GM18873 (cell line): ENCODE results near the gene MEGF6.
"Not testable (repeated sequence)": the region's sequence is repeated elsewhere in the genome, so short reads cannot be mapped to it uniquely, and the experiment has no call there.

Experiments used
- ATAC-seq: cut with Tn5 transposase; IDR thresholded peaks from one replicate; pipeline ENCODE4 v1.9.1; 2021; ENCODE audit warnings: mild to moderate bottlenecking, moderate library complexity, moderate number of reproducible peaks; ENCODE audit not compliant: unreplicated experiment, low FRiP score

The MEGF6 gene

DNA sequence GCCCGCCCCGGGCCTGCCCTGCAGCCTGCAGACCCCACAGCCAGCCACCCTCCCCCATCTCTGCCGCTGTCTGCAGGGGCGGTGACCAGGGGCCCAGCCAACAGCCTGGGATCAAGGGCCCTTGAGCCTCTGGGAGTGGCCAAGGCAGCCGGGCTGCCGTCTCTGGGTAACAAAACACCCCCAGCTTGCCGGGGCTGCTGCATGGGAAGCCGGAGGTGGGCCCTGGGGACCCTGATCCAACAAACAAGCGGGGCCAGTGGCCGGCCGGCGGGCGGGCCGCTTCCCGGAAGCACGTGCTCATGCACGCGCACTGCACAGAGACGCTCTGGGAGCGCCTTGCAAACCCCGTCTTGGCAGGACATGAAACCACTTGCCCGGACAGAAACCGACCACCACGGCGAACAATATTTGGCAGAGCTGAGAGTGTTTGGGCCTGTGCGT, 13.2 kb downstream of the MEGF6 start:
- ATAC-seq = no peak

DNA sequence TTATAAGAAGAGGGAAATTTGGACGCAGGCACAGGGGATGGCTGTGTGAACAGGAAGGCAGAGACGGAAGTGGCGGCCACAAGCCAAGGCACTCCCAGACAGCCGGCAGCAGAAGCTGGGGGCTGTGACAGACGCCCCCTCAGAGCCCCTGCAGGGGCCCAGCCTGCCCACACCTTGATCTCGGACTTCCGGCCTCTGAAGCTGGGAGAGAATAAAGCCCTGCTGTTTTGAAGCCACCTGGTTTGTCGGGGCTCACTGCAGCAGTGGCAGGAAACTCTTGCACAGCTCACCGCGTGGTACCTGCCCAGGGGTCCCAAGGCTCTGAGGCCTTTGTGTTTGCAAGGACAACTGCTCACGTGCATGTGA, 13.7 kb downstream of the MEGF6 start:
- ATAC-seq = no peak

DNA sequence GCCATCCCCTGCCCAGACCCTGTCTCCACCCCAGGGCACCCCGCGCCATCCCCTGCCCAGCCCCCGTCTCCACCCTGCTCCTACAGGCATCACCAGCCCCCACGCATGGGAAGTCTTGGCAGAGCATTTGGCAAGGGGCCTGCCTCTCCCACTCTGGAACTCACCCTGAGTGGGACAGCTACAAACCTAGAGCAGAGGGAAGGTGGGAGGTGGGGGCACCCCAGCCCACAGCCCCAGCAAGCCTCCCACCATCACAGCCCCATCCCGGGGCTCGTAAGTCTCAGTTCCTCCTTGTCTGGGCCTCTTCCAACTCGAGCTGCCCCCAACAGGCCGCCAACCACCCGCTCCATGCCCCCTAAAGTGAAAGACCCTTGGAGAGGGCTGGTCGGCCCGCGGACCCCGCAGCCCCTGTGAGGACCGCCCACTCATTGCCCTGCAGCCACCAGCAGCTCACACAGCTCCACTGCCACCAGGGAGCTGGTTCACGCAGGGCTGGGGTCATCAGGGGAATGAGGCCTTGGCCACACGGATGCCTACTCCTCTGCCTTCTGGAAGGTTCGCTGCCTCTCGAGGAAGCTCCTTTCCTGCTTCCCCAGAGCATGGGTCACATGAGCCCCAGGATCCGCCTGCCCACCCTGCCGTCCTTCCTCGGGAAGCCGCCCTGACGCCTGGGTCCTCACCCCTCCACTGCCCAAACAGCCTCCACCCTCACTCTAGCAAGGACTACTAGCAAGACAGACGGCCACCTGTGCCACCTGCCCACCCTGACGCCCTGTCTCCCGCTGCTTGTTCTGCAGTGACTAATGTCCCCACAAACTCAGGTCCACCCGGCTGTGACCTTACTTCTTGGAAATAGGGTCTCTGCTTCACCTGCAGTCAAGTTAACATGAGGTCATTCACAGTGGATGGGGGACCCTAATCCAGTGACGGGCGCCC, 14.4 kb downstream of the MEGF6 start:
- no peak for ATAC-seq

DNA sequence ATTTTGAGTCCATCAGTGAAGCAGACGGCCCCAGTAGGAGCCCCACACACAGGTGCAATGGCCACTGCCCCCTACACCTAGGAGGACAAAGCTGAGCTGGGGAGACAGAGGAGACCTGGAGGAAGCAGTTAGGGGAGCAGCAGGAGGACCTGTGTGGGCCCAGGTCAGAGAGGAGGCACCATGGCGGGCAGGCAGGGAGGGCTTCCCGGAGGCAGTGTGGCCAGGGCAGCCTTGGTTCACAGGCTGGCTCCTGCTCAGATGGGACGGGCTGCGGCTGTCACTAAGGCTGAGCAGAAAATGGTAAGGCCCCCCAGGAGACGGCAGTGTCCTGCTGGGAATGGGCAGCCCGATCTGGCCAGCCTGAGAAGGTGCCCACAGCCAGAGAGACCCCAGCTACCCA, 15.4 kb downstream of the MEGF6 start:
- no peak for ATAC-seq

DNA sequence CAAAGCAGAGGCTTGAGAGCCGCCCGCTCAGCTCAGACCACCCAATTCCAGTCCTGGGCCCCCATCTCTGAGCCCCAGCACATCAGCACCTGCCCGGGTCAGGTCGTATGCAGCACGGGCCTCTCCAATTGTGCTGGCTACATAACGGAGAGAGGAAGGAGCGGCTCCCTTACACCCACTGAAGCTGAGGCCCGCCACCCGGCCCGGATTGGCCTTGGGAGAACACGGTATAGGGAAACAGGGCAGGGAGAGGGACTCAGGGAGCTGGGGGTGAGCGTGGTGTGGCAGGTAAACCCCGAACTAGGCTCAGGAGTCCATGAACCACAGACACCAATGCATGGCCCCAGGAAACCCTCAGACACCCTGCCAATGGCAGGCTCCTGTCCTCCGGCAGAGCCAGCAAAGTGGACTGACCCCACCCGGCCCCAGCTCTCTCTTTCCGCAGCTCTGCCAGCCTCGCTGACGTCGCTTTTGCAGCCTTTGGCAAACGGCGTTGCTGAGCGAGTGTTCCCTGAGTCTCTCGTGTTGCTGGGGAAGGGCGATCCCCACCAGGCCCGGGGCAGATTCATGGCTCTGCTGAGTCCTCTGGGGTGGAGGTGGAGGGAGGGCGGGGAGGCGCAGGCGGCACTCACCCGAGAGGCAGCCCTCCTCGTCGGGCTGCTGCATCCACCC, 16.5 kb downstream of the MEGF6 start:
- no peak for ATAC-seq

DNA sequence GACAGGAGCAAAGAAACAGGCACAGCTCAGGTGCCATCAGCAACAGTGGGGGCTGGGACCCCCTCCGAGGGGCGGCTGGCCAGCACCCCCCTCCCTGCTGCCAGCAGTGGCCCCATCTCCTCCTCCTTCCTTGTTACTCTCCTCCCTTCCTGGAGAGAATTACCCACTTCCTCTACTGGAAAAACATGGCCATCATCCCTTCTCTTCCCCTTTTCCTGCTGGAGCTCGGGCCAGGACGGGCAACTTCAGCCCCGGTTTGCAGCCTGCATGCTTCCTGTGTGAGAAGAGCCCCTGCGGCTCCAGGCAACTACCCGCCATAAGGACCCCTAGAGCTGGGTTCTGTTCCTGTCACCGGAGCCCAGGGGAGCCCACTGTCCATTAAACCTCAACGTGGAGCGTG, 17.6 kb downstream of the MEGF6 start:
- ATAC-seq = no peak

DNA sequence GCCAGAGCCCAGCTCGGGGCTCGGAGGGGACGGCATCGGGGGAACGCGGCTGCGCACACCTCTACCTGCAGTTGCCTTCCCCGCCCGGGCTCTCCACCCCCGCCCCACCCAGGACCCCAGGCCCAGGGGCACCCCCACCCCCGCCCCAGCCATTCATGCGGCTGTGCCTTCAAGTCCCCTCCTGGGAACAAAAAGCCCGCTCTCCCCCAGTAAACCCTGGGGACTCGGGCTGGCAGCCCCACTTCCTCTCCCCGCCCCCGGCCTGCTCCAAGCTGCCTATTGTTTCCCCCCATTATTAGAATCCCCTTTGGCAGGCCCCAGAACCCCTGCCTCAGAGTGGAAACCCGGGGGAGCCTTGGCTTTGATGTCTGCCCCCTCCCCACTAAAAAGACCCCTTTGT, 18.0 kb downstream of the MEGF6 start:
- no peak for ATAC-seq

DNA sequence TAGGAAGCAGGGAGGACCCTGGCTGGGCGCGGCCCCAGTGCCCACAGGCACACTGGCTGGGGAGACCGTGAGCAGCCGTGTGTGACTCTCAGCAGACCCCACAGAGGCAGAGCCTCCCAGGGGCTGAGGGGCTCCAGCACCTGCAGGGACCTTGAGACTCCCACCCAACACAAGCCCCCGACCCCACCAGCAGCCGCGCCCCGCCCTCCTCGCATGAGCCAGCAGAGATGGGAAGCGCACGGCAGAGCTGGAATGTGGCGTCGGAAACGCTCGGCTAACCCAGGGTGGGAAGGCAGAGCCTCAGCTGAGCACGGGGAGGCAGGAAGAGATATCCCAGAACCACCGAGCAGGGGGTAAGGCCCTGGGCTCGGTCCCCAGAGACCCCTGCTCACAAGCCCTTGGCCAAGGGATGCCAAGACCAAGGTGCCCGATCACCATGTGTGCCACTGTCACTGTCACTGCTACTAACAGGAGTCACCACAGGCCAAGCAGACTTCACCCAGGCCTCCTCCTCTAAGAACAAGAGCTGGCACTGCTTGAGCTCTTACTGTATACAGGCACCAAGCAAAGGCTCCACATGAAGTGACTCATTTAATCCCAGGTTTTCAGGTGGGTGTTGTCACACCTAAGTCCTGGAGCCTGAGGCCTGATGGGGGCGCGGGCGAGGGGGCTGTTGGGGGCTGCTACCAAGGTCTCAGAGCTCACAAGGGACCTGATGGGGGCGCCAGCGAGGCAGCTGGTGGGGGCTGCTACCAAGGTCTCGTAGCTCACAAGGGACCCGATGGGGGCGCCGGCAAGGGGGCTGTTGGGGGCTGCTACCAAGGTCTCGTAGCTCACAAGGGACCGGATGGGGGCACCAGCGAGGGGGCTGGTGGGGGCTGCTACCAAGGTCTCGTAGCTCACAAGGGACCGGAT, 20.1 kb downstream of the MEGF6 start:
- ATAC-seq = no peak

DNA sequence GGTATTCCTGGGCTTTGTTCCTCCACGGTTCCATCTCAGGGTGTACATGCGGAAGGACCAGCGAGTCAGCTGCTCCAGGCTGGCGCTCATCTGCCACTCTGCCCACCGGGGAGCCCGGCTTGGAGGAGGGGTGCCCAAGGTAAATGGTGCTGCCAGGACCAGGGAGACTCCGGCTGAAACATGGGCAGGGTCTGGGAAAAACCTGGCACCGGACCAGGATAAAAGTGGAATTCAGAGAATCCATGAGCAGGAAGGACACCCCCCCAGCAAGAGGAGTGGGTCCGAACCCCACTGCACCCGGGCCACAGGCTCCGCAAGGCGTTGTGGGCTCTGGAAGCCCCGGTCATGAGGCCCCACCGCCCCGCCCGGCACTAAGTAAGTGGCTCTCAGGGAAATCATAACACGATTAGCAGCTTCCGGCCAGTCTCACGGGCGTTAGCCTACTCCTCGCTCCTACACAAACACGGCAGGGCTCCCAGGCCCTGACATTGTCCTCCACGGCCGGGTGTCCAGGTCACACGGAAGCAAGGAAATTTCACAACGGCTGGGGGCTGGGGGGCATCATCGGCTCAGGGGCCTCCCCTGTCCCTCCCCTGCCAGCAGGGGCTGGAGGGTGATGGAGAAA, 21.1 kb downstream of the MEGF6 start:
- no peak for ATAC-seq

DNA sequence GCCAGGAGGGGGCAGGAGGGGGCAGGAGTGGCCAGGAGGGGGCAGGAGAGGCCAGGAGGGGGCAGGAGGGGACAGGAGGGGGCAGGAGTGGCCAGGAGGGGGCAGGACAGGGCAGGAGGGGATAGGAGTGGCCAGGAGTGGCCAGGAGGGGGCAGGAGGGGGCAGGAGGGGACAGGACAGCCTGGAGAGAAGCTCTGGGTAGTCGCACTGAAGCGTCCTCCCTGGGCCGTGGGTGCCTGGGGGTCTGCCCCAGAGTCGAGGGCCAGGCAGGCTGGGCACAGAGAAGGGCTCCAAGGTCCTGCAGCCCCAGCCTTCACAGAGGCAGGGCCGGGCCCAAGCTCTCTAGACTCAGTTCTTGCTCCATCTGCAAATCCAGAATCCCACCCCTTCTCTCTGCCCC, 22.9 kb downstream of the MEGF6 start:
- ATAC-seq = no peak

DNA sequence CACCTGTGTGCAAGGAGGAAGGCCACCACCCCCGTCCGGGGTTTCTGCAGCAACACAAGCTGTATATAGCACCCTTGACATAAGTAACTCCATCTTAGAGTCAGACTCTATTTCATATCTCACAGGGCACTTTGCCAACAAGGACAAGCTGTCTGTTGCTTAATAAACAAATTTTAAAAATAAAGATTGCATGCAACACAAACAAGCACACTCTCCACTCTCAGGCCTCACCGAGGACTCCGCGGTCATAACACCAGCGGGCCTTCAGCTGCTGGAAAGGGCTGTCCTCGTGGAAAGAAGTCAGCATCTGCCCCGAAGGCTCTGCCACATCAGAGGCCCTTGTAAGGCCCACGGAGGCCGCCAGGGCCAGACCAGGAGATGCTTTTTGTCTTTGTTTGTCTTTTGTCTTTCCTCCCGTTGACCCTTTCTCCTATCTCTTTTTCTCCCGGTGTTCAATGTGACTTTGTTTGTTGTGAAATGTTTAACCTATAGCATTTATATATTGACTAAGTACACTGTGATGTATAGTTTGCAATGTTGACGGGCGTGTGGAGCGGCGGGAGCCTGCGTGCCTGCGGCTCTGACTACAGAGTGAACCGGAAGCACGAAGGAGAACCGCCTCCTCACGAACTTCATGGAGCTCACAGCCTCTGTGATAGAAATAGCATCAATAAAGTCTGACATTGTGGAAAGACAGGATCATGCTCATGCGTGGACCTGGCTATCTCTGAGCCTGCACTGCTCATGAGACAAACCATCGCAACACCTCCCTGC, 24.1 kb downstream of the MEGF6 start:
- no peak for ATAC-seq

DNA sequence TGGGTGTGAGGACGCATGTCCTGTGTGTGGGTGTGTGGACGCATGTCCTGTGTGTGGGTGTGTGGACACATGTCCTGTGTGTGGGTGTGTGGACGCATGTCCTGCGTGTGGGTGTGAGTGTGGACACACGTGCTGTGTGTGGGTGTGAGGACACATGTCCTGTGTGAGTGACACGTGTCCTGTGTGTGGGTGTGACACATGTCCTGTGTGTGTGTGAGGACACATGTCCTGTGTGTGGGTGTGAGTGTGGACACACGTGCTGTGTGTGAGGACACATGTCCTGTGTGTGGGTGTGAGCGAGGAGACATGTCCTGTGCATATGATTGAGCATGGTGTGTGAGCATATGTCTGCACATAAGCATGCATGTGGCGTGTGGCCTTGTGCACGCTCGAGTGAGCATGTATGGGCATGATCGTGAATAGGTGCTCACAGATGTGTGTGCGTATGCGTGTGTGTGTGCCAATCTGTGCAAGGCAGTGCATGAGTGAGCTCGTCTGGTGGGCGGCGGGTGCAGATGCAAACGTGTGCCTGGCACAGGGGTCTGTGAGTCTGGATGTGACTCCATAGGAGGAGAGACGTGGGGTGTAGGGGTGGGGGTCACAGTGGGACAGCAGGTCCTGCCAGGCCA, 25.3 kb downstream of the MEGF6 start:
- ATAC-seq = no peak

DNA sequence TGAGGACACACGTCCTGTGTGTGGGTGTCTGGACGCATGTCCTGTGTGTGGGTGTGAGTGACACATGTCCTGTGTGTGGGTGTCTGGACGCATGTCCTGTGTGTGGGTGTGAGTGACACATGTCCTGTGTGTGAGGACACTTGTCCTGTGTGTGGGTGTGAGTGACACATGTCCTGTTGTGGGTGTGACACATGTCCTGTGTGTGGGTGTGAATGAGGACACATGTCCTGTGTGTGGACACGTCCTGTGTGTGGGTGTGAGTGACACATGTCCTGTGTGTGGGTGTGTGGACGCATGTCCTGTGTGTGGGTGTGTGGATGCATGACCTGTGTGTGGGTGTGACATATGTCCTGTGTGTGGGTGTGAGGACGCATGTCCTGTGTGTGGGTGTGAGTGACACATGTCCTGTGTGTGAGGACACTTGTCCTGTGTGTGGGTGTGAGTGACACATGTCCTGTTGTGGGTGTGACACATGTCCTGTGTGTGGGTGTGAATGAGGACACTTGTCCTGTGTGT, 25.9 kb downstream of the MEGF6 start:
- not testable (repeated sequence) for ATAC-seq

DNA sequence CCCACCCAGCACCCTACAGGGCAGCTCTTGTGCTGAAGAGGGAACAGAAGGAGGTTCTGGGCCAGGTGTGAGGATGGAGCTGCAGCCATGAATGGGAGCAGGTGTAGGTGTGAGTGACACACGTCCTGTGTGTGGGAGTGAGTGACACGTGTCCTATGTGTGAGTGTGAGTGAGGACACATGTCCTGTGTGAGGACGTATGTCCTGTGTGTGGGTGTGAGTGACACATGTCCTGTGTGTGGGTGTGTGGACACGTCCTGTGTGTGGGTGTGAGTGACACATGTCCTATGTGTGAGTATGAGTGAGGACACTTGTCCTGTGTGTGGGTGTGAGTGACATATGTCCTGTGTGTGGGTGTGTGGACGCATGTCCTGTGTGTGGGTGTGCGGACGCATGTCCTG, 26.4 kb downstream of the MEGF6 start:
- no peak for ATAC-seq

DNA sequence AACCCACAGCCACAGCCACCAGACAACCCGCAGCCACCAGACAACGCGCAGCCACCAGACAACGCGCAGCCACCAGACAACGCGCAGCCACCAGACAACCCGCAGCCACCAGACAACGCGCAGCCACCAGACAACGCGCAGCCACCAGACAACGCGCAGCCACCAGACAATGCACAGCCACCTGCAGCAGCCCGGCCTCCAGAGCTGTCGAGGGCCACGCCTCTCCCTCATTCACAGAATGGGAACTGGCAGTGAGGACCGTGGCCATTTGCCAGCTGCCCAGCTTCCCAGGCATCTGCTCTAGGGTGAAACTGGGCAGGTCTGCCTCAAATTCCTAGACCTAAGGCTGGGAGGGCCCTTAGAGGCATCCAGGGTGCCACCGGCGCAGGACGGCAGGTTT, 27.6 kb downstream of the MEGF6 start:
- ATAC-seq = not testable (repeated sequence)

DNA sequence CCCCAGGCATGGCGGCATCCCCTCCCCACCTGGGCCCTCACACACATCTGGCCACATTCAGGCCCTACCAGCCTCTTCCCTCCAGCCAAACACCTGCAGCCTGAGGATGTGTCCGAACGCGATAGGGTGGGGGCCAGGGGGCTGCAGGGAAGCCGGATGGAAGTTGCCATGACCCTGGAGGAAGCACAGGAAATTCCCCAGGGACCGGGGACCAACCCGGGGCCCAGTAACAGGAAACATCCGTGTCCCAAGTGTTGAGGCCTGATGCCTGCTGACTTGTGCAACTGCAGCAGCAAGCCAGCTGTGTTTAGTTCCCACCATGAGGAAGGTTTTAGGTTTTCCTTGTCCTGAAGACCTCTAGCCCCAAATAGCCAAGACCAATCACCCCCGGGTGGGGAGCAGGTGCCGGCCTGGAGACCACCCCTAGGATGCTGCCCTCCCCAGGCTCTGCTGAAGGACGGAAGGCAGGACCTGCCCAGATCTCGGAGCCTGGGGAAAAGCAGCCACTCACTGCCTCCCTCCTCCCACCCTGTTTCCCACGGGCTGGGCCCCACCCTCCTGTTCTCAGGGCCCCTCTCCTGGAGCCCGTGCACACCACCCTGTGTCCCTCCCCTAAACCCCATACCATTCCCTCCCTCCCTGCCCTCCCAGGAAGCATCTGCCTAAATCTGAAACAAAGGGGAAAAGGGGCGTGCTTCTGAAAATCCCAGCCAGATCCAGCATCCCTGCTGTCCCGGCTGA, 29.8 kb downstream of the MEGF6 start:
- no peak for ATAC-seq

DNA sequence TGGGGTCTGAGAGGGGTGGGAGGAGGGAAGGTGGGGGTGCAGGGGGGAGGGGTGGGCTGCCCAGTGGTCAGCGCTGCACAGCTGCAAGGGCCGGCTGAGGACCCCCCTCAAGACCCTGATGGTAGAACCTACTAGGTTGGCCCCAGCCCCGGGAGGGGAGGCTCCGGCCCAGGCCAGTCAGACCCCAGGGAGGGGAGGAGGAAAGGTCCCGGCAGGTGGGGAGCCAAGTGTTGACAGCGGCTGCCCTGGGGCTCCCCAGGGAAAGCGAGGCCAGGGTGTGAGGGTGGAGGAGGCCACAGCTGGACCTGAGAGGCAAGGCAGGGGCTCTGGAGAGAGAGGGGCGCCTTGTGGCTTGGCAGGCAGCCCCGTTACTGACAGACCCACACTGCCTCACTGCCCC, 31.1 kb downstream of the MEGF6 start:
- ATAC-seq = no peak

DNA sequence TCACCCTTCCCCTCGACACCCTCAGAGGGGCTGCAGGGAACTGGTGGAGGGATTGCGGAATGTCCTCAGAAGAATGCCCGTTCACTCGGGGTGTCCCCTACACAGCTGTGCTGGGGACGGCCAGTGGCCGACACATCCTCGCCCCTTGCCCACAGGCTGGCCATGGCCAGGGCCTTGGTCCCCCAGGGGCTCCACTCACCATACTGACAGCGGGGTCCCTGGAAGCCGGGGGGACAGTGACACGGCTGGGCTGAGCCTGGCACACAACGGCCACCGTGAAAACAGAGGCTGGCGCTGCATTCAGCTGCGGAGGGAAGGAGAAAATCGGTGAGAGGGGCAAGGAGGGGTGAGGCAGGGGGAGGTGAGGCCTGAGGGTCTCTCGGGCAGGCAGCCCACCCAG, 31.7 kb downstream of the MEGF6 start:
- ATAC-seq = no peak
